Caco-2 (cell line): ENCODE results near the gene FOXE1. TPM values are rescaled to one million over a fixed set of nuclear protein-coding genes. Genes with fewer than 3 reads are reported as not detected.

Experiments used
- BruUV-seq: library from RNA; stranded (reverse); fragments of 400-500 nt; replicated peaks from 2 replicates; lab custom pipeline; 2021; lab: Mats Ljungman, UMichigan
- CTCF ChIA-PET: fragments of 300-600 bp; sonication (Branson Sonifier 250); formaldehyde crosslinking; loops from one replicate; lab custom pipeline; 2022; ENCODE audit warnings: antibody characterized with exemption; lab: Charles Lee
- POLR2A ChIA-PET: fragments of 300-600 bp; sonication (Branson Sonifier 250); formaldehyde crosslinking; loops from one replicate; lab custom pipeline; 2022; ENCODE audit warnings: antibody characterized with exemption; lab: Charles Lee
- DNase-seq, 2 experiments: peaks; one replicate each; pipeline versions ENCODE4 v3.0.0 to v3.0.0-alpha.2; 2020 to 2022
- H3K27me3 ChIP-seq: replicated peaks from 2 replicates; pipeline ENCODE4 v1.6.0; 2011; ENCODE audit warnings: low read length; ENCODE audit not compliant: control insufficient read depth, insufficient read depth
- H3K36me3 ChIP-seq: 2 replicates; pipeline ENCODE4 v1.5.1; 2011; ENCODE audit warnings: low read length; ENCODE audit not compliant: control insufficient read depth, insufficient read depth
- H3K4me1 ChIP-seq: fragments of 250-450 bp; sonication (Bioruptor Pico); 2 replicates; pipeline ENCODE4 v1.5.1; 2020; ENCODE audit warnings: mild to moderate bottlenecking
- H3K4me3 ChIP-seq: 2 replicates; pipeline ENCODE4 v1.5.1; 2011; ENCODE audit warnings: low read depth, mild to moderate bottlenecking, control low read depth, low read length
- H3K9me3 ChIP-seq: fragments of 250-450 bp; sonication (Bioruptor Pico); 2 replicates; pipeline ENCODE4 v1.5.1; 2020; ENCODE audit warnings: mild to moderate bottlenecking, moderate library complexity
- H3K27ac Mint-ChIP-seq: one replicate; pipeline ENCODE4 v1.8.0; 2022; ENCODE audit warnings: mixed read lengths; ENCODE audit not compliant: unreplicated experiment
- H3K27me3 Mint-ChIP-seq: one replicate; pipeline ENCODE4 v1.8.0; 2022; ENCODE audit warnings: mixed read lengths; ENCODE audit not compliant: insufficient read depth, unreplicated experiment
- H3K36me3 Mint-ChIP-seq: one replicate; pipeline ENCODE4 v1.8.0; 2022; ENCODE audit warnings: mild to moderate bottlenecking, mixed read lengths; ENCODE audit not compliant: insufficient read depth, unreplicated experiment
- H3K4me1 Mint-ChIP-seq: one replicate; pipeline ENCODE4 v1.8.0; 2022; ENCODE audit warnings: low read depth, mixed read lengths; ENCODE audit not compliant: unreplicated experiment
- H3K4me3 Mint-ChIP-seq: one replicate; pipeline ENCODE4 v1.8.0; 2022; ENCODE audit warnings: mild to moderate bottlenecking, moderate library complexity, mixed read lengths; ENCODE audit not compliant: unreplicated experiment
- H3K9me3 Mint-ChIP-seq: one replicate; pipeline ENCODE4 v1.8.0; 2022; ENCODE audit warnings: mixed read lengths; ENCODE audit not compliant: unreplicated experiment
- intact Hi-C: fragments of 100-400 bp; cut with micrococcal nuclease; formaldehyde crosslinking; loops from one replicate; pipeline ENCODE4 v1.10.0; 2022; ENCODE audit not compliant: unreplicated experiment
- total RNA-seq: library from RNA; stranded (reverse); gene quantifications from 2 replicates; pipeline ENCODE4 v1.2.3, GENCODE V29; 2022
- TF ChIP-seq, protein P1 (sequence below), 2 experiments: fragments of 200-600 bp in 1 of 2; IDR thresholded peaks; 1 replicate in 1 of 2; 2 replicates in 1 of 2; pipeline versions ENCODE4 v1.5.1 to v1.8.0; 2011 to 2022; ENCODE audit warnings: antibody characterized with exemption in 1 of 2, control low read depth in 1 of 2, inconsistent platforms in 1 of 2, low read depth in 1 of 2, low read length in 1 of 2, mild to moderate bottlenecking in 1 of 2, moderate library complexity in 1 of 2; ENCODE audit not compliant: insufficient read depth in 1 of 2, severe bottlenecking in 1 of 2, unreplicated experiment in 1 of 2

Gene FOXE1
- total RNA-seq, 1 experiment from 2014 or later = not detected

DNA sequence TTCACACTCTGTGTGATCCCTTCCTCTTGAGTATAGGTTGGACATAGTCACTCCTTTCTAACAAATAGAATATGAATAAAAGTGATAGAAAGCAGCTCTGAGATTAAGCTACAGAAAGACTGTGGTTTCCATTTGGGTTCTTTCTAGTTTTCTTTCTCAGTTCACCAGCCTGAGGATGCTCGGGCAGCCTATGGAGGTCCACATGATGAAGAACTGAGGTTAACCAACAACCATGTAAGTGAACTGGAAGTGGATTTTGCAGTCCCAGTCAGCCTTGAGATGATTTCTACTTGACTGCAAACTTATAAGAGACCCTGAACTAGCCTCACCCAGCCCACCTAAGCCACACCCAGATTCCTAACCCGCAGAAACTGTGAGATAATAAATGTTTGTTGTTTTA lies 10.1 kb upstream of the FOXE1 start:
- no peak overlapping the region for H3K4me3 ChIP-seq
- POLR2A ChIA-PET = no interaction called here
- no peak for DNase-seq
- TF ChIP-seq, protein P1, sequence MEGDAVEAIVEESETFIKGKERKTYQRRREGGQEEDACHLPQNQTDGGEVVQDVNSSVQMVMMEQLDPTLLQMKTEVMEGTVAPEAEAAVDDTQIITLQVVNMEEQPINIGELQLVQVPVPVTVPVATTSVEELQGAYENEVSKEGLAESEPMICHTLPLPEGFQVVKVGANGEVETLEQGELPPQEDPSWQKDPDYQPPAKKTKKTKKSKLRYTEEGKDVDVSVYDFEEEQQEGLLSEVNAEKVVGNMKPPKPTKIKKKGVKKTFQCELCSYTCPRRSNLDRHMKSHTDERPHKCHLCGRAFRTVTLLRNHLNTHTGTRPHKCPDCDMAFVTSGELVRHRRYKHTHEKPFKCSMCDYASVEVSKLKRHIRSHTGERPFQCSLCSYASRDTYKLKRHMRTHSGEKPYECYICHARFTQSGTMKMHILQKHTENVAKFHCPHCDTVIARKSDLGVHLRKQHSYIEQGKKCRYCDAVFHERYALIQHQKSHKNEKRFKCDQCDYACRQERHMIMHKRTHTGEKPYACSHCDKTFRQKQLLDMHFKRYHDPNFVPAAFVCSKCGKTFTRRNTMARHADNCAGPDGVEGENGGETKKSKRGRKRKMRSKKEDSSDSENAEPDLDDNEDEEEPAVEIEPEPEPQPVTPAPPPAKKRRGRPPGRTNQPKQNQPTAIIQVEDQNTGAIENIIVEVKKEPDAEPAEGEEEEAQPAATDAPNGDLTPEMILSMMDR (IDR thresholded peaks at IDR 0.05; ENCODE audit: insufficient read depth in 1 of 2, low read depth in 1 of 2, low read length in 1 of 2, severe bottlenecking in 1 of 2, unreplicated experiment in 1 of 2) = no peak
- CTCF ChIA-PET = interaction anchor here (0.5 kb wide), 1 partner anchor 40 kb away, joined by 3 read pairs; no protein-coding TSS in a partner anchor
- no TSS peak for BruUV-seq
- no peaks in the 10 kb centered on the region for H3K36me3 Mint-ChIP-seq
- no peaks in the 10 kb centered on the region for H3K9me3 Mint-ChIP-seq
- intact Hi-C loops = no loop called here
- no peaks in the 10 kb centered on the region for H3K36me3 ChIP-seq
- H3K27ac Mint-ChIP-seq = no peak overlapping the region
- no peaks in the 10 kb centered on the region for H3K27me3 ChIP-seq
- no peaks in the 10 kb centered on the region for H3K4me1 ChIP-seq
- no peak overlapping the region for H3K4me3 Mint-ChIP-seq
- no peaks in the 10 kb centered on the region; the same call in 1 of the 2 replicates for H3K9me3 ChIP-seq
- H3K4me1 Mint-ChIP-seq = no peaks in the 10 kb centered on the region
- no peaks in the 10 kb centered on the region for H3K27me3 Mint-ChIP-seq

DNA sequence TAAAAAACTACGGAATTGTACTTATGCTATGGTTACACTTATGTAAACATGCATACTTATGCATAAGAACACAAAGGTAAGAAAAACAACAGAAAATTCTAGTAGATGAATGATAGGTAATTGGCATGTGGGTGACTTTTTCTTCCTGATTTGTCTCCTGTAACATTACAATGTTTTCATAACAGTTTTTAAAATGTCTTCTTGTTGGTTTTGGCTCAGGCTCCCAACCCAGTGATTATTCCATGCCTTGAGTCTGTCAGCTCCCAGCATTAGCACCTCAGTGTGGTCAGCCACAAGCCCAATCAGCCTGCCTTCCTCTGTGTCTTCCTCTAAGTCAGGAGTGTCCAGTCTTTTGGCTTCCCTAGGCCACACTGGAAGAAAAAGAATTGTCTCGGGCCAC lies 7.9 kb upstream of the FOXE1 start:
- CTCF ChIA-PET = no interaction called here
- no peaks in the 10 kb centered on the region for H3K9me3 Mint-ChIP-seq
- TF ChIP-seq, protein P1 (IDR thresholded peaks at IDR 0.05; ENCODE audit: insufficient read depth in 1 of 2, low read depth in 1 of 2, low read length in 1 of 2, severe bottlenecking in 1 of 2, unreplicated experiment in 1 of 2) = no peak

DNA sequence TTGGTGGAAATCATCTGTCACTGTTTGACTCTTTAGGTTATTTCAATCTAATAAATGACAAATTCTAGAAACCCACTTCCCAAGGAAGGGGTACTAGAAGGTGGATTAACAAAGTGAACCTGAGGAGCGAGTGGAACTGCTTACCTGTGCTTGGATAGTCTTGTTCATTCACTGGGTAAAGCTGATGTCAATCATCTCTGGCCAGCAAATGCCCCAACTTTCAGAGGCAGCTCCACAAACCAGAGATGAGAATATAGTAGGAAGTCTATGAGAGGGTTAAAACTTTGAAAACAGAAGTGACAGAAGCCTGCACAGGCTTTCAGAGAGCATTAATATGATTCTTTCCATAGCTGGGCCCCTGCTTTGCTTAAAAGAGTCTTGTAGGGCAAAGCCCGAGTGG lies 7.3 kb upstream of the FOXE1 start:
- no peak for DNase-seq
- Mint-ChIP-seq H3K4me3 (no peak overlapping the region), H3K9me3 (no peaks in the 10 kb centered on the region), H3K4me1 (no peaks in the 10 kb centered on the region), H3K27me3 (no peaks in the 10 kb centered on the region), H3K27ac (peak overlapping the region; percentile 18), H3K36me3 (no peaks in the 10 kb centered on the region)
- TF ChIP-seq, protein P1 (IDR thresholded peaks at IDR 0.05; ENCODE audit: insufficient read depth in 1 of 2, low read depth in 1 of 2, low read length in 1 of 2, severe bottlenecking in 1 of 2, unreplicated experiment in 1 of 2) = no peak
- H3K9me3 ChIP-seq = no peaks in the 10 kb centered on the region; the same call in 1 of the 2 replicates
- ChIA-PET CTCF (interaction anchor here (0.7 kb wide), 1 partner anchor 56 kb away, joined by 3 read pairs; no protein-coding TSS in a partner anchor), POLR2A (no interaction called here)
- no TSS peak for BruUV-seq
- no peak overlapping the region for H3K4me3 ChIP-seq
- no peaks in the 10 kb centered on the region for H3K36me3 ChIP-seq
- no peaks in the 10 kb centered on the region for H3K4me1 ChIP-seq
- intact Hi-C loops = no loop called here
- no peaks in the 10 kb centered on the region for H3K27me3 ChIP-seq

More for the DNA sequence above, 7.9 kb upstream of the FOXE1 start:
- no peak for DNase-seq
- intact Hi-C loops = no loop called here
- no peaks in the 10 kb centered on the region for H3K4me1 ChIP-seq
- Mint-ChIP-seq H3K36me3 (no peaks in the 10 kb centered on the region), H3K4me3 (no peak overlapping the region), H3K27me3 (no peaks in the 10 kb centered on the region), H3K4me1 (no peaks in the 10 kb centered on the region), H3K27ac (no peak overlapping the region)
- BruUV-seq = no TSS peak
- H3K27me3 ChIP-seq = no peaks in the 10 kb centered on the region
- no peaks in the 10 kb centered on the region; the same call in 1 of the 2 replicates for H3K9me3 ChIP-seq
- POLR2A ChIA-PET = no interaction called here
- H3K4me3 ChIP-seq = no peak overlapping the region
- H3K36me3 ChIP-seq = no peaks in the 10 kb centered on the region
